ENCODE data around the gene DNAH9. TPM values are rescaled to one million over a fixed set of nuclear protein-coding genes. Genes with fewer than 3 reads are reported as not detected.
A peak's percentile ranks its signal among the peaks of the same experiment; 100 is the strongest.

Gene DNAH9
- total RNA-seq, 1 experiment from 2014 or later: 0.22 TPM

DNA sequence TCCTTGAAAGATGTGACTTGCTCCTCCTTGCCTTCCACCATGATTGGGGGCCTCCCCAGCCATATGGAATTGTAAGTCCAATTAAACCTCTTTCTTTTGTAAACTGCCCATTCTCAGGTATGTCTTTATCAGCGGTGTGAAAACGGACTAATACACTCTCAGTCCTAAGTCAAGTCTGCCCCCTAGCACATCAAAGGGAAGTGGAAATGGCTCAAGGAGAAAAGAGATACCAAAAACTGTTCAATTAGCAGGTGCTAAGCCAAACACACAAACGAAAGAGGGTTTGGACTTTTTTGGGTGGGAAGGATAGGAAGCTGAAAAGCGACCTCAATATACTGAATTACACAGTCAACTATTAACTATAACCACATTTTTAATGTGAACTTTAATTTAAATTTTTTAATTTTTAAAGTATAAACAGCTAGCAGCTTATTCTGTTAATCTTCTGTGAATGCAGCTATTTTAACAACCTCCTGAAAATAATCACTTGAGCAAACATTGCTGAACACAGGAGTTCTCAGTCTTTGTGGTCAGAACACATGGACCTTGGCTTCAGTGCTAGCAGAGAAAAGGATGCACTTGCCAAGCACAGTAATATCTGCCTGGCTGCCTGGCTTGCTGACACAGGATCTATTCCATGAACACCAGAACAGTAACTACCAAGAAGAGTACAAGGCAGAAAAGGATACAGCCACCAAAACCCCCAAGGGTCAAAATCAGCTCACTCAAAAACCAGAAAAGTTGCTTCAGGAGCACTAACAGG is 388.1 kb downstream of the DNAH9 start:
- TF ChIP-seq CTCF (conservative IDR thresholded peaks at IDR 0.05): no peak
- Mint-ChIP-seq H3K4me3 (no peak overlapping the region), H3K4me1 (peaks cover 31 to 34% of the 10 kb centered on the region in 2 experiments), H3K9me3 (no peaks in the 10 kb centered on the region; a peak in 1 of 5 replicates), H3K27ac (peak overlapping the region in 1 of 3 experiments; percentile 10; a peak in 1 of 7 replicates), H3K36me3 (ENCODE audit: insufficient read depth in 1 of 3, low read depth in 3 of 3) (peaks cover 29 to 47% (median 34%) of the 10 kb centered on the region in 3 experiments; a peak in 6 of 7 replicates), H3K27me3 (ENCODE audit: low read depth) (no peaks in the 10 kb centered on the region)
- H2BK120ac ChIP-seq (ENCODE audit: low read depth, low read length, poor library complexity, severe bottlenecking): no peak overlapping the region
- no peak overlapping the region for H3K18ac ChIP-seq (ENCODE audit: insufficient read length, low read depth, low read length)
- no peak overlapping the region for H4K91ac ChIP-seq (ENCODE audit: insufficient read length, low read depth, low read length)
- H3K79me1 ChIP-seq (ENCODE audit: insufficient read depth, low read depth, low read length, poor library complexity, severe bottlenecking): no peaks in the 10 kb centered on the region
- no peak overlapping the region for H2BK20ac ChIP-seq (ENCODE audit: low read depth, low read length, poor library complexity, severe bottlenecking)
- peaks cover 3% of the 10 kb centered on the region; the same call in 1 of the 2 replicates for H3K4me1 ChIP-seq (ENCODE audit: insufficient read depth, low read length)
- H4K8ac ChIP-seq (replicated peaks; ENCODE audit: insufficient read length, low read depth, low read length): no peak overlapping the region
- H3K4ac ChIP-seq (ENCODE audit: low read depth, low read length): no peak overlapping the region
- H3K27ac ChIP-seq (ENCODE audit: insufficient read length, low read depth, low read length): no peak overlapping the region
- H3K14ac ChIP-seq (ENCODE audit: insufficient read depth, low read length): no peak overlapping the region
- no peak overlapping the region for H2BK15ac ChIP-seq (ENCODE audit: low read depth, low read length)
- no peaks in the 10 kb centered on the region for H3K79me2 ChIP-seq (ENCODE audit: insufficient read depth, low read length)
- no peak overlapping the region for H2BK5ac ChIP-seq (ENCODE audit: insufficient read length, low read length)
- no peaks in the 10 kb centered on the region for H3K23me2 ChIP-seq (ENCODE audit: insufficient read length, low read depth, low read length, poor library complexity, severe bottlenecking)
- no peak overlapping the region for H4K5ac ChIP-seq (ENCODE audit: insufficient read length, low read depth, low read length)
- no peaks in the 10 kb centered on the region for H3K9me3 ChIP-seq (ENCODE audit: control insufficient read depth, low read depth, low read length)
- no peak overlapping the region for H2AK5ac ChIP-seq (ENCODE audit: insufficient read length, low read length)
- DNase-seq: no peak
- no peak overlapping the region for H3K56ac ChIP-seq (ENCODE audit: insufficient read length, low read depth, low read length)
- no peak overlapping the region for H3K23ac ChIP-seq (ENCODE audit: insufficient read length, low read depth, low read length)
- H4K20me1 ChIP-seq (ENCODE audit: control insufficient read depth, insufficient read depth, insufficient read length): no peaks in the 10 kb centered on the region
- no peaks in the 10 kb centered on the region for H3K27me3 ChIP-seq (ENCODE audit: insufficient read depth, low read length)
- H2BK12ac ChIP-seq (ENCODE audit: insufficient read length, low read depth, low read length): no peak overlapping the region
- no peak overlapping the region for H3T11ph ChIP-seq (ENCODE audit: low read length)
- no peak overlapping the region for H3K9ac ChIP-seq (ENCODE audit: extremely low read depth, insufficient read length, low read length)
- no peak overlapping the region for H3K4me2 ChIP-seq (ENCODE audit: insufficient read depth, insufficient read length, low read length)
- WGBS (ENCODE audit: extremely low coverage, insufficient read length, low lambda C conversion rate): no CpG with 5 or more reads among the region's 4 CpGs
- H2AFZ ChIP-seq (ENCODE audit: low read length): no peak overlapping the region
